ENCODE results near the gene AADACL3.

DNA sequence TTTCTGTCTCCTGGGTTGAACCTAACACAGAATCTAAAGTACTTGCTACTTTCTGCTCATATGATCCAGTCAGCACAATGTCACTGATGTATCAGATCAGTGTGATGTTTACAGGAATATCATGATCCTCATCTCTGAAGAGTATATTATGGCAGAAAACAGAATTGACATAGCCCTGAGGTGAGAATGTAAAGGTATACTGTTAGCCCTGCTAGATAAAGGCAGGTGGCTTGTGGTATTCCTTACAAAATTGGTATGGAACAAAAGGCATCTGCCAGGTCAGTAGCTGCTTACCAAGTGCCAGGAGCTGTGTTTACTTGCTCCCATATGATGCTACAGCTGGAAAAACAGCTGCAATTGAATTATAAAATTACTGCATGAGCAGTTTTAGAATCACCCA is 41.6 kb upstream of the AADACL3 start:
- TF ChIP-seq, protein P1, sequence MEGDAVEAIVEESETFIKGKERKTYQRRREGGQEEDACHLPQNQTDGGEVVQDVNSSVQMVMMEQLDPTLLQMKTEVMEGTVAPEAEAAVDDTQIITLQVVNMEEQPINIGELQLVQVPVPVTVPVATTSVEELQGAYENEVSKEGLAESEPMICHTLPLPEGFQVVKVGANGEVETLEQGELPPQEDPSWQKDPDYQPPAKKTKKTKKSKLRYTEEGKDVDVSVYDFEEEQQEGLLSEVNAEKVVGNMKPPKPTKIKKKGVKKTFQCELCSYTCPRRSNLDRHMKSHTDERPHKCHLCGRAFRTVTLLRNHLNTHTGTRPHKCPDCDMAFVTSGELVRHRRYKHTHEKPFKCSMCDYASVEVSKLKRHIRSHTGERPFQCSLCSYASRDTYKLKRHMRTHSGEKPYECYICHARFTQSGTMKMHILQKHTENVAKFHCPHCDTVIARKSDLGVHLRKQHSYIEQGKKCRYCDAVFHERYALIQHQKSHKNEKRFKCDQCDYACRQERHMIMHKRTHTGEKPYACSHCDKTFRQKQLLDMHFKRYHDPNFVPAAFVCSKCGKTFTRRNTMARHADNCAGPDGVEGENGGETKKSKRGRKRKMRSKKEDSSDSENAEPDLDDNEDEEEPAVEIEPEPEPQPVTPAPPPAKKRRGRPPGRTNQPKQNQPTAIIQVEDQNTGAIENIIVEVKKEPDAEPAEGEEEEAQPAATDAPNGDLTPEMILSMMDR (IDR thresholded peaks at IDR 0.05) = no peak
- no peak for TF ChIP-seq POLR2A (IDR thresholded peaks at IDR 0.05)
